Measurements from ENCODE around the gene COL23A1. TPM values are rescaled to one million over a fixed set of nuclear protein-coding genes. Genes with fewer than 3 reads are reported as not detected.

The COL23A1 gene
- polyA plus RNA-seq, 2 of the 4 experiments (the other 2 are of a cell fraction) = not detected

- ATAC-seq = no peak
- no peak for TF ChIP-seq NR3C1 (IDR thresholded peaks at IDR 0.05)
- no peak for TF ChIP-seq ZFP36 (IDR thresholded peaks at IDR 0.05; ENCODE audit: borderline replicate concordance, partially characterized antibody)
- TF ChIP-seq, protein P1, sequence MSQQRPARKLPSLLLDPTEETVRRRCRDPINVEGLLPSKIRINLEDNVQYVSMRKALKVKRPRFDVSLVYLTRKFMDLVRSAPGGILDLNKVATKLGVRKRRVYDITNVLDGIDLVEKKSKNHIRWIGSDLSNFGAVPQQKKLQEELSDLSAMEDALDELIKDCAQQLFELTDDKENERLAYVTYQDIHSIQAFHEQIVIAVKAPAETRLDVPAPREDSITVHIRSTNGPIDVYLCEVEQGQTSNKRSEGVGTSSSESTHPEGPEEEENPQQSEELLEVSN (IDR thresholded peaks at IDR 0.05; ENCODE audit: borderline replicate concordance, low read depth) = no peak
- TF ChIP-seq RAD21 (conservative IDR thresholded peaks at IDR 0.05 in 1 of 2, IDR thresholded peaks at IDR 0.05 in 1 of 2) = no peak
- TF ChIP-seq HOXB5 (CRISPR knock-in tag; IDR thresholded peaks at IDR 0.05) = no peak
- no peak for TF ChIP-seq EHF (CRISPR knock-in tag; IDR thresholded peaks at IDR 0.05)
- TF ChIP-seq ELK1 (IDR thresholded peaks at IDR 0.05; ENCODE audit: low read depth, low read length) = no peak
- TF ChIP-seq RNF2 (IDR thresholded peaks at IDR 0.05; ENCODE audit: borderline replicate concordance, low read depth) = no peak
- TF ChIP-seq HES2 (IDR thresholded peaks at IDR 0.05) = no peak
- TF ChIP-seq FOSB (CRISPR knock-in tag; IDR thresholded peaks at IDR 0.05) = no peak
- POLR2A ChIA-PET = no interaction called here
- Histone ChIP-seq H3K4me3 (no peak overlapping the region), H3K9me3 (no peaks in the 10 kb centered on the region), H3K4me1 (peaks cover 14% of the 10 kb centered on the region), H3K4me2 (no peak overlapping the region), H3K27ac (no peak overlapping the region)
- 96% methylated on average over 4 of the region's 4 CpGs for WGBS (ENCODE audit: missing lambda C conversion rate)
- no peak for FAIRE-seq
- no peak for DNase-seq (ENCODE audit: low read depth in 1 of 2, low spot score in 1 of 2)
- CTCF ChIA-PET = interaction anchor here (0.6 kb wide), 1 partner anchor 1477 kb away, joined by 3 read pairs; no protein-coding TSS in a partner anchor
These were observed 363.0 kb downstream of the COL23A1 start for GRCh38 chr5:178227138-178227659.

DNA sequence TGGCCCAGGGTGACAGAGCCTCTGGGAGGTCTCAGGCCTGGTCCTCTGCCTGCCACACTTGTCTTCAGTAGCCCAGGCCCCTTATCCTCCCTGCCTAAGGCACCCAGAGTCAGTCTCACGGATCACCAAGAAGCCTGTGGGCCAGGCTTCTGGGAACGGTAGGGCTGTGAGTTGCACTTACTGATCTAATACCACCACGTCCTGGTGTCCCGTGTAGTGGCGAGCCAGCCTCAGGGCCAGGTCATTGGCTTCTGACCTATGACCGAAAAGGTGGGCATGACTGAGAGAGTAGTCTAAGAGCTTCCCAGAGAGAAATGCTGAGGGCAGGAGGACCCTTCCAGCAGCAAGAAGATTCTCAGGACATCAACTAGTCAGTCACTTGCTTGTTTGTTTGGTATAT, 365.0 kb downstream of the COL23A1 start:
- Histone ChIP-seq H3K4me1 (no peaks in the 10 kb centered on the region; the same call in 2 of the 3 replicates), H3K9me3 (no peaks in the 10 kb centered on the region), H3K4me3 (no peak overlapping the region), H3K27ac (no peak overlapping the region), H3K4me2 (no peak overlapping the region)
- ChIA-PET CTCF (interaction anchor here (0.6 to 1.6 kb wide), 4 partner anchors 10 to 399 kb away, joined by 3 to 5 read pairs (median 4); no protein-coding TSS in a partner anchor), POLR2A (no interaction called here)
- FAIRE-seq (no peak), DNase-seq (ENCODE audit: low read depth in 1 of 2, low spot score in 1 of 2) (no peak), ATAC-seq (no peak)
- WGBS (ENCODE audit: missing lambda C conversion rate) = 90% methylated on average over 5 of the region's 6 CpGs
- TF ChIP-seq, protein P2, sequence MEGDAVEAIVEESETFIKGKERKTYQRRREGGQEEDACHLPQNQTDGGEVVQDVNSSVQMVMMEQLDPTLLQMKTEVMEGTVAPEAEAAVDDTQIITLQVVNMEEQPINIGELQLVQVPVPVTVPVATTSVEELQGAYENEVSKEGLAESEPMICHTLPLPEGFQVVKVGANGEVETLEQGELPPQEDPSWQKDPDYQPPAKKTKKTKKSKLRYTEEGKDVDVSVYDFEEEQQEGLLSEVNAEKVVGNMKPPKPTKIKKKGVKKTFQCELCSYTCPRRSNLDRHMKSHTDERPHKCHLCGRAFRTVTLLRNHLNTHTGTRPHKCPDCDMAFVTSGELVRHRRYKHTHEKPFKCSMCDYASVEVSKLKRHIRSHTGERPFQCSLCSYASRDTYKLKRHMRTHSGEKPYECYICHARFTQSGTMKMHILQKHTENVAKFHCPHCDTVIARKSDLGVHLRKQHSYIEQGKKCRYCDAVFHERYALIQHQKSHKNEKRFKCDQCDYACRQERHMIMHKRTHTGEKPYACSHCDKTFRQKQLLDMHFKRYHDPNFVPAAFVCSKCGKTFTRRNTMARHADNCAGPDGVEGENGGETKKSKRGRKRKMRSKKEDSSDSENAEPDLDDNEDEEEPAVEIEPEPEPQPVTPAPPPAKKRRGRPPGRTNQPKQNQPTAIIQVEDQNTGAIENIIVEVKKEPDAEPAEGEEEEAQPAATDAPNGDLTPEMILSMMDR (IDR thresholded peaks at IDR 0.05) = no peak
- TF ChIP-seq TFCP2L1 (CRISPR knock-in tag; IDR thresholded peaks at IDR 0.05) (no peak), TP53 (CRISPR knock-in tag; IDR thresholded peaks at IDR 0.05) (no peak), RARB (CRISPR knock-in tag; IDR thresholded peaks at IDR 0.05) (no peak)

- CTCF ChIA-PET = interaction anchor here (0.6 to 1.1 kb wide), 2 partner anchors 148 to 400 kb away, joined by 3 to 4 read pairs; no protein-coding TSS in a partner anchor
- WGBS (ENCODE audit: missing lambda C conversion rate) = 94% methylated on average over 17 of the region's 17 CpGs
These were observed 365.8 kb downstream of the COL23A1 start for GRCh38 chr5:178224403-178224802.

More at GRCh38 chr5:178224403-178224802, 365.8 kb downstream of the COL23A1 start:
- no peak for ATAC-seq
- Histone ChIP-seq H3K4me1 (no peaks in the 10 kb centered on the region), H3K27ac (no peak overlapping the region), H3K4me3 (no peak overlapping the region), H3K4me2 (no peak overlapping the region), H3K9me3 (no peaks in the 10 kb centered on the region)
- no peak for FAIRE-seq
- POLR2A ChIA-PET = no interaction called here
- no peak for TF ChIP-seq JUN (IDR thresholded peaks at IDR 0.05)
- TF ChIP-seq EP300 (IDR thresholded peaks at IDR 0.05) = no peak
- peak; percentile 88 for TF ChIP-seq POLR2AphosphoS2 (conservative IDR thresholded peaks at IDR 0.05; ENCODE audit: low read length)
- TF ChIP-seq ZNF302 (CRISPR knock-in tag; IDR thresholded peaks at IDR 0.05) = no peak
- no peak for TF ChIP-seq BCL3 (IDR thresholded peaks at IDR 0.05)
- no peak for DNase-seq (ENCODE audit: low read depth in 1 of 2, low spot score in 1 of 2)

Data from A549 (cell line).